NCI-H526 treated with DMSO at 0.1 percent for 48 hours (cell line): Measurements from ENCODE around the gene STING1.
"Not testable (repeated sequence)": the region's sequence is repeated elsewhere in the genome, so short reads cannot be mapped to it uniquely, and the experiment has no call there.

Source experiments
- DNase-seq: peaks from one replicate; lab custom pipeline; 2025; lab: John Stamatoyannopoulos, UW

The STING1 gene

GRCh38 chr5:139482050-139482889, at the start of gene STING1:
TSS of gene STING1 (minus strand) at chr5:139482758. CDS start at chr5:139481704, 1,054 bp downstream.
- DNase-seq = peak; percentile 36

GRCh38 chr5:139531772-139532169, 49.2 kb upstream of the STING1 start:
- DNase-seq = no peak

GRCh38 chr5:139530079-139530478, 47.5 kb upstream of the STING1 start:
- not testable (repeated sequence) for DNase-seq

- DNase-seq = not testable (repeated sequence)
Observed at GRCh38 chr5:139528695-139529094, 46.1 kb upstream of the STING1 start.

- DNase-seq = not testable (repeated sequence)
Observed at GRCh38 chr5:139527896-139528467, 45.4 kb upstream of the STING1 start.

- not testable (repeated sequence) for DNase-seq
Observed at GRCh38 chr5:139527090-139527470, 44.5 kb upstream of the STING1 start.

GRCh38 chr5:139526309-139527089, 43.9 kb upstream of the STING1 start:
- not testable (repeated sequence) for DNase-seq

GRCh38 chr5:139525586-139526308, 43.2 kb upstream of the STING1 start:
- DNase-seq = not testable (repeated sequence)

GRCh38 chr5:139524940-139525585, 42.5 kb upstream of the STING1 start:
- DNase-seq = no peak

- DNase-seq = no peak
Observed at GRCh38 chr5:139524446-139524845, 41.9 kb upstream of the STING1 start.

- DNase-seq = no peak
Observed at GRCh38 chr5:139523635-139524445, 41.3 kb upstream of the STING1 start.

- DNase-seq = peak; percentile 32
Observed at GRCh38 chr5:139517683-139518564, 35.4 kb upstream of the STING1 start.

GRCh38 chr5:139514486-139514856, 31.9 kb upstream of the STING1 start:
- DNase-seq = no peak

- no peak for DNase-seq
Observed at GRCh38 chr5:139513852-139514485, 31.4 kb upstream of the STING1 start.

- DNase-seq = peak; percentile 35
Observed at GRCh38 chr5:139513434-139513833, 30.9 kb upstream of the STING1 start.

- DNase-seq = no peak
Observed at GRCh38 chr5:139512786-139513390, 30.3 kb upstream of the STING1 start.

- not testable (repeated sequence) for DNase-seq
Observed at GRCh38 chr5:139504722-139505121, 22.2 kb upstream of the STING1 start.

- DNase-seq = not testable (repeated sequence)
Observed at GRCh38 chr5:139503879-139504278, 21.3 kb upstream of the STING1 start.
